ENCODE measurements around the gene LEP. TPM values are rescaled to one million over a fixed set of nuclear protein-coding genes. Genes with fewer than 3 reads are reported as not detected.

LEP gene
- total and polyA plus RNA-seq, 4 donors = 0.02 TPM; not detected in 3

DNA sequence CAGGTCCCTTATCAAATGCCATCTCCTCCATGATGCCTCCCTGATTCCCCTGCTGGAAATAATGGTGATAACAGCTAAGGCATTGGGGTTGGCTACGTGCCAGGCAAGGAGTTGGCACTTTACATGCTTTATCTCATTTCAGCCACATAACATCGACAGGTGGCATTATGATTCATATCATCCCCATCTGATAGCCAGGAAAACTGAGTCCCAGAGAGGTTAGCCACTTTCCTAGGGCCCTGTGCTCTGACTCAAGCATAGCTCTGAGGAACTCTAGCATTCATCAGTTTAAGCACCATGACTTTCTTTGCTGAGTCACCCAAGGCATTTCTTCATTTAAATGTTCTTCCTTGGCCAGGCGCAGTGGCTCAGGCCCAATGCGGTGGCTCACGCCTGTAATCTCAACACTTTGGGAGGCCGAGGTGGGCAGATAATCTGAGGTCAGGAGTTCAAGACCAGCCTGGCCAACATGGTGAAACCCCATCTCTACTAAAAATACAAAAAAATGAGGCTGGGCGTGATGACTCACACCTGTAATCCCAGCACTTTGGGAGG is 6.6 kb downstream of the LEP start:
- 77% methylated on average over 7 of the region's 7 CpGs for WGBS
- no peaks in the 10 kb centered on the region for H3K9me3 ChIP-seq (ENCODE audit: control insufficient read depth in 4 of 4, low read length in 3 of 4)
- no peak overlapping the region for H3K27ac ChIP-seq (ENCODE audit: low read depth in 1 of 2, low read length in 2 of 2)

DNA sequence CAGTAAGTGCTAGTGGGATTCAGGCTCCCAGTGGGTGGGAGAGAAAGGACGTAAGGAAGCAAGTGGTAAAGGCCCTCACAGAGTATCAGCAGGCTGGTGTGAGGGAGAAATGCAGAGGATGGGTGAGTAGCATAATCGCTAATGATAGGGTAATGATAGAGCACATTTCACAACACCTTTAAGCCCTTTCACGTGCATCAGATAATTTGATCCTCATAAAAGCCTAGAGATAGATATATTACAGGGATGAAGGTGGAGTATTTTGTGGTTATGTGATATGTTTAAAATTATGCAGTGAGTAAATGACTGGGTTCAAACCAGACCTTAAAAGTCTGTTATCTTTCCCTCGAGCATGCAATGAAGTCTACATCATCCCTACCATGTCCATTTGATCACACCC is 10.3 kb downstream of the LEP start:
- TF ChIP-seq, protein P1, sequence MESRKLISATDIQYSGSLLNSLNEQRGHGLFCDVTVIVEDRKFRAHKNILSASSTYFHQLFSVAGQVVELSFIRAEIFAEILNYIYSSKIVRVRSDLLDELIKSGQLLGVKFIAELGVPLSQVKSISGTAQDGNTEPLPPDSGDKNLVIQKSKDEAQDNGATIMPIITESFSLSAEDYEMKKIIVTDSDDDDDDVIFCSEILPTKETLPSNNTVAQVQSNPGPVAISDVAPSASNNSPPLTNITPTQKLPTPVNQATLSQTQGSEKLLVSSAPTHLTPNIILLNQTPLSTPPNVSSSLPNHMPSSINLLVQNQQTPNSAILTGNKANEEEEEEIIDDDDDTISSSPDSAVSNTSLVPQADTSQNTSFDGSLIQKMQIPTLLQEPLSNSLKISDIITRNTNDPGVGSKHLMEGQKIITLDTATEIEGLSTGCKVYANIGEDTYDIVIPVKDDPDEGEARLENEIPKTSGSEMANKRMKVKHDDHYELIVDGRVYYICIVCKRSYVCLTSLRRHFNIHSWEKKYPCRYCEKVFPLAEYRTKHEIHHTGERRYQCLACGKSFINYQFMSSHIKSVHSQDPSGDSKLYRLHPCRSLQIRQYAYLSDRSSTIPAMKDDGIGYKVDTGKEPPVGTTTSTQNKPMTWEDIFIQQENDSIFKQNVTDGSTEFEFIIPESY (IDR thresholded peaks at IDR 0.05) = no peak
- TF ChIP-seq GABPA (IDR thresholded peaks at IDR 0.05 in 1 of 2, conservative IDR thresholded peaks at IDR 0.05 in 1 of 2) (no peak), RXRA (IDR thresholded peaks at IDR 0.05) (no peak), TAF1 (conservative IDR thresholded peaks at IDR 0.05) (no peak), JUND (IDR thresholded peaks at IDR 0.05) (no peak), YY1 (IDR thresholded peaks at IDR 0.05) (no peak), NR2F2 (IDR thresholded peaks at IDR 0.05) (no peak), HNF4G (IDR thresholded peaks at IDR 0.05) (no peak), RAD21 (IDR thresholded peaks at IDR 0.05) (no peak), HNF4A (conservative IDR thresholded peaks at IDR 0.05) (no peak), EGR1 (IDR thresholded peaks at IDR 0.05; ENCODE audit: low read depth in 2 of 2) (no peak), FOXA2 (IDR thresholded peaks at IDR 0.05) (no peak), SP1 (IDR thresholded peaks at IDR 0.05) (no peak)
- TF ChIP-seq, protein P2, sequence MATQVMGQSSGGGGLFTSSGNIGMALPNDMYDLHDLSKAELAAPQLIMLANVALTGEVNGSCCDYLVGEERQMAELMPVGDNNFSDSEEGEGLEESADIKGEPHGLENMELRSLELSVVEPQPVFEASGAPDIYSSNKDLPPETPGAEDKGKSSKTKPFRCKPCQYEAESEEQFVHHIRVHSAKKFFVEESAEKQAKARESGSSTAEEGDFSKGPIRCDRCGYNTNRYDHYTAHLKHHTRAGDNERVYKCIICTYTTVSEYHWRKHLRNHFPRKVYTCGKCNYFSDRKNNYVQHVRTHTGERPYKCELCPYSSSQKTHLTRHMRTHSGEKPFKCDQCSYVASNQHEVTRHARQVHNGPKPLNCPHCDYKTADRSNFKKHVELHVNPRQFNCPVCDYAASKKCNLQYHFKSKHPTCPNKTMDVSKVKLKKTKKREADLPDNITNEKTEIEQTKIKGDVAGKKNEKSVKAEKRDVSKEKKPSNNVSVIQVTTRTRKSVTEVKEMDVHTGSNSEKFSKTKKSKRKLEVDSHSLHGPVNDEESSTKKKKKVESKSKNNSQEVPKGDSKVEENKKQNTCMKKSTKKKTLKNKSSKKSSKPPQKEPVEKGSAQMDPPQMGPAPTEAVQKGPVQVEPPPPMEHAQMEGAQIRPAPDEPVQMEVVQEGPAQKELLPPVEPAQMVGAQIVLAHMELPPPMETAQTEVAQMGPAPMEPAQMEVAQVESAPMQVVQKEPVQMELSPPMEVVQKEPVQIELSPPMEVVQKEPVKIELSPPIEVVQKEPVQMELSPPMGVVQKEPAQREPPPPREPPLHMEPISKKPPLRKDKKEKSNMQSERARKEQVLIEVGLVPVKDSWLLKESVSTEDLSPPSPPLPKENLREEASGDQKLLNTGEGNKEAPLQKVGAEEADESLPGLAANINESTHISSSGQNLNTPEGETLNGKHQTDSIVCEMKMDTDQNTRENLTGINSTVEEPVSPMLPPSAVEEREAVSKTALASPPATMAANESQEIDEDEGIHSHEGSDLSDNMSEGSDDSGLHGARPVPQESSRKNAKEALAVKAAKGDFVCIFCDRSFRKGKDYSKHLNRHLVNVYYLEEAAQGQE (IDR thresholded peaks at IDR 0.05) = no peak
- TF ChIP-seq, protein P3, sequence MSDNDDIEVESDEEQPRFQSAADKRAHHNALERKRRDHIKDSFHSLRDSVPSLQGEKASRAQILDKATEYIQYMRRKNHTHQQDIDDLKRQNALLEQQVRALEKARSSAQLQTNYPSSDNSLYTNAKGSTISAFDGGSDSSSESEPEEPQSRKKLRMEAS (IDR thresholded peaks at IDR 0.05) = no peak
- TF ChIP-seq, protein P4, sequence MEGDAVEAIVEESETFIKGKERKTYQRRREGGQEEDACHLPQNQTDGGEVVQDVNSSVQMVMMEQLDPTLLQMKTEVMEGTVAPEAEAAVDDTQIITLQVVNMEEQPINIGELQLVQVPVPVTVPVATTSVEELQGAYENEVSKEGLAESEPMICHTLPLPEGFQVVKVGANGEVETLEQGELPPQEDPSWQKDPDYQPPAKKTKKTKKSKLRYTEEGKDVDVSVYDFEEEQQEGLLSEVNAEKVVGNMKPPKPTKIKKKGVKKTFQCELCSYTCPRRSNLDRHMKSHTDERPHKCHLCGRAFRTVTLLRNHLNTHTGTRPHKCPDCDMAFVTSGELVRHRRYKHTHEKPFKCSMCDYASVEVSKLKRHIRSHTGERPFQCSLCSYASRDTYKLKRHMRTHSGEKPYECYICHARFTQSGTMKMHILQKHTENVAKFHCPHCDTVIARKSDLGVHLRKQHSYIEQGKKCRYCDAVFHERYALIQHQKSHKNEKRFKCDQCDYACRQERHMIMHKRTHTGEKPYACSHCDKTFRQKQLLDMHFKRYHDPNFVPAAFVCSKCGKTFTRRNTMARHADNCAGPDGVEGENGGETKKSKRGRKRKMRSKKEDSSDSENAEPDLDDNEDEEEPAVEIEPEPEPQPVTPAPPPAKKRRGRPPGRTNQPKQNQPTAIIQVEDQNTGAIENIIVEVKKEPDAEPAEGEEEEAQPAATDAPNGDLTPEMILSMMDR (IDR thresholded peaks at IDR 0.05; ENCODE audit: low read depth, low read length, missing input control) = no peak
- TF ChIP-seq, protein P5, sequence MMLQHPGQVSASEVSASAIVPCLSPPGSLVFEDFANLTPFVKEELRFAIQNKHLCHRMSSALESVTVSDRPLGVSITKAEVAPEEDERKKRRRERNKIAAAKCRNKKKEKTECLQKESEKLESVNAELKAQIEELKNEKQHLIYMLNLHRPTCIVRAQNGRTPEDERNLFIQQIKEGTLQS (IDR thresholded peaks at IDR 0.05) = no peak
- WGBS = 77% methylated on average over 4 of the region's 4 CpGs
- H3K9ac ChIP-seq (ENCODE audit: low read depth in 1 of 2, low read length in 2 of 2) = no peak overlapping the region

More for the DNA sequence above, 6.6 kb downstream of the LEP start:
- H3K4me1 ChIP-seq (ENCODE audit: control insufficient read depth in 4 of 4, insufficient read depth in 4 of 4, low read length in 3 of 4) = no peaks in the 10 kb centered on the region
- H3K36me3 ChIP-seq (ENCODE audit: control insufficient read depth in 4 of 4, insufficient read depth in 3 of 4, low read depth in 1 of 4, low read length in 3 of 4) = no peaks in the 10 kb centered on the region
- no peak overlapping the region for H3K9ac ChIP-seq (ENCODE audit: low read depth in 1 of 2, low read length in 2 of 2)
- no peak for TF ChIP-seq HNF4A (conservative IDR thresholded peaks at IDR 0.05)
- no peak overlapping the region for H3K4me3 ChIP-seq (ENCODE audit: low read depth in 1 of 3, low read length in 3 of 3)
- no peaks in the 10 kb centered on the region for H3K27me3 ChIP-seq (ENCODE audit: control insufficient read depth in 4 of 4, insufficient read depth in 4 of 4, low read length in 3 of 4)
- DNase-seq (ENCODE audit: low spot score) = no peak

More for the DNA sequence above, 10.3 kb downstream of the LEP start:
- Histone ChIP-seq H3K27me3 (ENCODE audit: control insufficient read depth in 4 of 4, insufficient read depth in 4 of 4, low read length in 3 of 4) (no peaks in the 10 kb centered on the region), H3K4me3 (ENCODE audit: low read depth in 1 of 3, low read length in 3 of 3) (no peak overlapping the region), H3K27ac (ENCODE audit: low read depth in 1 of 2, low read length in 2 of 2) (no peak overlapping the region), H3K9me3 (ENCODE audit: control insufficient read depth in 4 of 4, low read length in 3 of 4) (no peaks in the 10 kb centered on the region), H3K36me3 (ENCODE audit: control insufficient read depth in 4 of 4, insufficient read depth in 3 of 4, low read depth in 1 of 4, low read length in 3 of 4) (no peaks in the 10 kb centered on the region), H3K4me1 (ENCODE audit: control insufficient read depth in 4 of 4, insufficient read depth in 4 of 4, low read length in 3 of 4) (no peaks in the 10 kb centered on the region)
- no peak for DNase-seq (ENCODE audit: low spot score)

All from liver (tissue), 9 donors.